Fibroblast of mammary gland (primary cell): ENCODE results near the gene TMTC3.
"Not testable (repeated sequence)": the region's sequence is repeated elsewhere in the genome, so short reads cannot be mapped to it uniquely, and the experiment has no call there.

Experiments
- DNase-seq: peaks from one replicate; pipeline ENCODE4 v3.0.0-alpha.2; 2010; ENCODE audit warnings: low read depth
- H3K4me3 ChIP-seq: 2 replicates; pipeline ENCODE4 v1.5.1; 2011; ENCODE audit warnings: low read depth, mild to moderate bottlenecking, low read length, moderate library complexity; ENCODE audit not compliant: control insufficient read depth
- CTCF ChIP-seq: conservative IDR thresholded peaks from 2 replicates; pipeline ENCODE4 v1.5.1; 2011; ENCODE audit warnings: low read depth, low read length, inconsistent platforms; ENCODE audit not compliant: control insufficient read depth, insufficient read depth

The TMTC3 gene

GRCh38 chr12:88208661-88209060, 66.6 kb downstream of the TMTC3 start:
- H3K4me3 ChIP-seq = no peak overlapping the region
- DNase-seq = no peak
- TF ChIP-seq CTCF = no peak

- not testable (repeated sequence) for H3K4me3 ChIP-seq, DNase-seq
Observed at GRCh38 chr12:88210311-88210710, 68.2 kb downstream of the TMTC3 start.

GRCh38 chr12:88218293-88218692, 76.2 kb downstream of the TMTC3 start:
- no peak for DNase-seq
- H3K4me3 ChIP-seq = no peak overlapping the region
- no peak for TF ChIP-seq CTCF

DNA sequence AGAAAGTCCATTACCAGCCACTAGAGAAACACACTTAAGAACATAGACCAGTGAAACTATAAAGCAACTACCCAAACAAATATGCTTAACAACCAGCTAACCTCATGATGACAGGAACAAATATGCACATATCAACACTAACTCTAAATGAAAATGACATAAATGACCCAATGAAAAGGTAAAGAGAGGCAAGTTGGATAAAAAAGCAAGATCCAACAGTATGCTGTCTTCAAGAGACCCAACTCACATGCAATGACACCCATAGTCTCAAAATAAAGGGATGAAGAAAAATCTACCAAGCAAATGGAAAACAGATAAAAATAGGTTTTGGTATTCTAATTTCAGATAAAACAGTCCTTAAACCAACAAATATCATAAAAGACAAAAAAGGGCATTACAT, 77.8 kb downstream of the TMTC3 start:
- H3K4me3 ChIP-seq = no peak overlapping the region
- DNase-seq = no peak
- TF ChIP-seq CTCF = no peak

DNA sequence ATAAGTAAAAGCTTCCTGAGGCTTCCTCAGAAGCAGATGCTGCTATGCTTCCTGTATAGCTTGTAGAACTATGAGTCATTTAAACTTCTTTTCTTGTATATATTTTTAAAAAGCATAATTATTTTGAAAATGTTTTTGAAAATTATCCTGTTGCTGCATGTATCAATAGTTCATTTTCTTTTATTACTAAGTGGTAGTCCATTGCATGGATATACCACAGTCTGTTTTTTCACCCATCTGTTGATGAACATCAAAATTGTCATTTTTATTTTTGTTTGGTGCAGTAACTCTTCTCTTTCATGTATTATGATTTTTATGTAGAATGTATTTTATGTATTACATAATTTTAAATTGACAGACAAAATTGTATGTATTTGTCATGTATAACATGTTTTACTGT, 81.4 kb downstream of the TMTC3 start:
- no peak overlapping the region for H3K4me3 ChIP-seq
- no peak for TF ChIP-seq CTCF
- no peak for DNase-seq

GRCh38 chr12:88225776-88226175, 83.7 kb downstream of the TMTC3 start:
- no peak for DNase-seq
- no peak overlapping the region for H3K4me3 ChIP-seq
- TF ChIP-seq CTCF = no peak

DNA sequence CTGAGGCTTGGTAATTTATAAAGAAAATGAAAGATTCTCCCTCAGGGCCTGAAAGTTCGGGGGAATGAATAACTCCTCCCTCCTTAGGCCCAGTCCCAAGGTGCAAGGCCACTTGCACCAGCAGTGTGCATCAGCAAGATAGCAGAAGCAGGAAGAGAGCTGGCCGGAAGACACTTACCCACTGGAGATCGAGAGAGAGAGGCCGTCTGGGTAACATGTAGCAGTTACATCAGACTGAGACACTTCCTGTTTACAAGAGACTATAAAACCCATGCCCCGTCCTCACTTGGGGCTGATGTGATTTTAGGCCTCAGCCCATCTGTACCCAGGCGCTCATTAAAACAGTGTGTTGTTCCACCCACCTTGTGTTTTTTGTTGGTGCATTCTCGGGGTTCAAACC, 85.2 kb downstream of the TMTC3 start:
- no peak overlapping the region for H3K4me3 ChIP-seq
- no peak for DNase-seq
- TF ChIP-seq CTCF = no peak
